ENCODE measurements around the gene OR2A1.
"Not testable (repeated sequence)": the region's sequence is repeated elsewhere in the genome, so short reads cannot be mapped to it uniquely, and the experiment has no call there.

- not testable (repeated sequence) for TF ChIP-seq CTCF (IDR thresholded peaks at IDR 0.05); EZH2 (IDR thresholded peaks at IDR 0.05; ENCODE audit: borderline replicate concordance, insufficient read depth, low read depth, low read length, poor library complexity, severe bottlenecking)
These were observed 36.4 kb downstream of the OR2A1 start for GRCh38 chr7:144348625-144349024.

Measured in B cell (primary cell).